Activated naive CD4-positive, alpha-beta T cell treated with anti-CD3 and anti-CD28 coated beads, Interleukin-2, amount 10 ng/mL, durations not matched to agents 7 days and 5 days (primary cell): ENCODE data around the gene RIOX2.
"Not testable (repeated sequence)": the region's sequence is repeated elsewhere in the genome, so short reads cannot be mapped to it uniquely, and the experiment has no call there.

Experiments used
- CTCF ChIA-PET: fragments of 350-600 bp; sonication (Branson Sonifier 250); formaldehyde crosslinking; loops from one replicate; lab custom pipeline; 2021; ENCODE audit warnings: antibody characterized with exemption; lab: Charles Lee
- DNase-seq: peaks from one replicate; pipeline ENCODE4 v3.0.0-alpha.2; 2020
- H3K27ac Mint-ChIP-seq: one replicate; pipeline ENCODE4 v1.8.0; 2021; ENCODE audit warnings: mild to moderate bottlenecking, moderate library complexity, mixed read lengths
- H3K27me3 Mint-ChIP-seq: one replicate; pipeline ENCODE4 v1.8.0; 2021; ENCODE audit warnings: mild to moderate bottlenecking, mixed read lengths
- H3K36me3 Mint-ChIP-seq: one replicate; pipeline ENCODE4 v1.8.0; 2021; ENCODE audit warnings: mixed read lengths
- H3K4me1 Mint-ChIP-seq: one replicate; pipeline ENCODE4 v1.8.0; 2021; ENCODE audit warnings: mixed read lengths
- H3K4me3 Mint-ChIP-seq: one replicate; pipeline ENCODE4 v1.8.0; 2021; ENCODE audit warnings: mild to moderate bottlenecking, moderate library complexity, mixed read lengths
- H3K9me3 Mint-ChIP-seq: one replicate; pipeline ENCODE4 v1.8.0; 2021; ENCODE audit warnings: mixed read lengths

Gene RIOX2

DNA sequence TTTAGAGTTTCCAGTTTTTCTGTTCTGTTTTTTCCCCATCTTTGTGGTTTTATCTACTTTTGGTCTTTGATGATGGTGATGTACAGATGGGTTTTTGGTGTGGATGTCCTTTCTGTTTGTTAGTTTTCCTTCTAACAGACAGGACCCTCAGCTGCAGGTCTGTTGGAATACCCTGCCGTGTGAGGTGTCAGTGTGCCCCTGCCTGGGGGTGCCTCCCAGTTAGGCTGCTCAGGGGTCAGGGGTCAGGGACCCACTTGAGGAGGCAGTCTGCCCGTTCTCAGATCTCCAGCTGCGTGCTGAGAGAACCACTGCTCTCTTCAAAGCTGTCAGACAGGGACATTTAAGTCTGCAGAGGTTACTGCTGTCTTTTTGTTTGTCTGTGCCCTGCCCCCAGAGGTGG, 62.4 kb downstream of the RIOX2 start:
- CTCF ChIA-PET, DNase-seq, H3K27ac Mint-ChIP-seq, H3K27me3 Mint-ChIP-seq, H3K4me3 Mint-ChIP-seq: not testable (repeated sequence)
- Mint-ChIP-seq H3K4me1 (peaks cover 26% of the 10 kb centered on the region), H3K9me3 (peaks cover 13% of the 10 kb centered on the region), H3K36me3 (peaks cover 24% of the 10 kb centered on the region)

- CTCF ChIA-PET, result no interaction called here
- no peak for DNase-seq
- Mint-ChIP-seq H3K27me3 (no peaks in the 10 kb centered on the region), H3K4me1 (peaks cover 11% of the 10 kb centered on the region), H3K27ac (no peak overlapping the region), H3K36me3 (peaks cover 12% of the 10 kb centered on the region), H3K9me3 (peaks cover 5% of the 10 kb centered on the region), H3K4me3 (no peak overlapping the region)
These were observed 70.7 kb downstream of the RIOX2 start for GRCh38 chr3:97901313-97902248.

GRCh38 chr3:97899331-97899730, 72.9 kb downstream of the RIOX2 start:
- no peak overlapping the region for H3K4me3 Mint-ChIP-seq
- peaks cover 11% of the 10 kb centered on the region for H3K4me1 Mint-ChIP-seq
- H3K36me3 Mint-ChIP-seq, result peaks cover 9% of the 10 kb centered on the region
- H3K9me3 Mint-ChIP-seq, result peaks cover under 1% of the 10 kb centered on the region
- no peak overlapping the region for H3K27ac Mint-ChIP-seq
- H3K27me3 Mint-ChIP-seq, result no peaks in the 10 kb centered on the region
- CTCF ChIA-PET, result no interaction called here
- no peak for DNase-seq

- Mint-ChIP-seq H3K36me3 (peaks cover 14% of the 10 kb centered on the region), H3K27ac (no peak overlapping the region), H3K27me3 (no peaks in the 10 kb centered on the region), H3K4me1 (peaks cover 6% of the 10 kb centered on the region), H3K4me3 (no peak overlapping the region), H3K9me3 (no peaks in the 10 kb centered on the region)
- DNase-seq, result no peak
- CTCF ChIA-PET, result interaction anchor here (1.4 kb wide), 1 partner anchor 104 kb away, joined by 3 read pairs; no protein-coding TSS in a partner anchor
These were observed 75.7 kb downstream of the RIOX2 start for GRCh38 chr3:97896547-97896946.

DNA sequence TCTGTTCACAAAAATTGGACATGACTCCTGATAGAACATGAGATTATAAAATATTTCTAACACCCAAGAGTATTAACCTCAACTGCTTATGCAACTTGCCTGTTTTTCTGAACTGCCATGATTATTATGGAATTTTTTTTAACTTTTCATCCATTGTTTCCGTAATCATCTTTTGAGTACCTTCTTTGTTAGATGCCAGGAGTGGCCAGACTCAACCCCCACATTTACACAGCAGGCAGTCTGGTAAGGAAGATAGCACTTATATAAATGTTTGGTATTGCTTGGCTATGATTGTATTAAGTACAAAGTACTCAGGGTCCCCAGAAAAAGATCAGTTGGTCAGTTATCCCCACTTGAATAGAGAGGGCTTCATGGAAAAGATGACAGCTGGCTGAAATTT, 76.1 kb downstream of the RIOX2 start:
- no peaks in the 10 kb centered on the region for H3K27me3 Mint-ChIP-seq
- H3K27ac Mint-ChIP-seq, result no peak overlapping the region
- H3K4me1 Mint-ChIP-seq, result peaks cover 2% of the 10 kb centered on the region
- no peaks in the 10 kb centered on the region for H3K9me3 Mint-ChIP-seq
- H3K4me3 Mint-ChIP-seq, result no peak overlapping the region
- H3K36me3 Mint-ChIP-seq, result peaks cover 14% of the 10 kb centered on the region
- DNase-seq, result no peak
- CTCF ChIA-PET, result interaction anchor here (1.4 kb wide), 1 partner anchor 104 kb away, joined by 3 read pairs; no protein-coding TSS in a partner anchor

DNA sequence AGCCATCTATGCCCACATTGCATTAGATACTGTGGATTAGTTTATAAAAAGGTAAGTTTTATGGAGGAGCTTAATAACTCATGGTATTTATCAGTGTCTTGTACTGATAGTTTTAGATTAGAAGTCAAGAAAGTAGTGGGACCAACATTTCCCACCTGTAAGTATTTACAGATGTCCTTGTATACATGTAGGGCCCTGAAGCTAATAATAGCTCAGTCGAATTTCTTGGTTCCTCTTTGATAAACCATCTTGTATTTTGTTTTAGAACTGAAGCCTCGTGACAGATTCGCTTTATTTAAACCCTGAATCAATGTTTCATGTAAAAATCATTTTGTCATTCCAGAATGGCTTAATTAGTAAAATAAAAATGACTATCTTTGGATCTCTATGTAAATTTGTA, 77.0 kb downstream of the RIOX2 start:
- H3K9me3 Mint-ChIP-seq, result no peaks in the 10 kb centered on the region
- no peak overlapping the region for H3K27ac Mint-ChIP-seq
- H3K4me1 Mint-ChIP-seq, result no peaks in the 10 kb centered on the region
- no peak overlapping the region for H3K4me3 Mint-ChIP-seq
- no peak for DNase-seq
- CTCF ChIA-PET, result interaction anchor here (0.6 to 1.4 kb wide), 3 partner anchors 27 to 139 kb away, joined by 3 to 5 read pairs (median 3); no protein-coding TSS in a partner anchor
- H3K27me3 Mint-ChIP-seq, result no peaks in the 10 kb centered on the region
- H3K36me3 Mint-ChIP-seq, result peaks cover 10% of the 10 kb centered on the region

- H3K4me3 Mint-ChIP-seq, result no peak overlapping the region
- H3K4me1 Mint-ChIP-seq, result no peaks in the 10 kb centered on the region
- peaks cover 9% of the 10 kb centered on the region for H3K36me3 Mint-ChIP-seq
- DNase-seq, result no peak
- CTCF ChIA-PET, result no interaction called here
- H3K27ac Mint-ChIP-seq, result no peak overlapping the region
- H3K27me3 Mint-ChIP-seq, result no peaks in the 10 kb centered on the region
- H3K9me3 Mint-ChIP-seq, result no peaks in the 10 kb centered on the region
These were observed 79.4 kb downstream of the RIOX2 start for GRCh38 chr3:97892852-97893251.
